ENCODE measurements around the gene SUGP2. TPM values are rescaled to one million over a fixed set of nuclear protein-coding genes. Genes with fewer than 3 reads are reported as not detected.

The SUGP2 gene
- total and polyA plus RNA-seq, 2 of the 13 experiments (the other 11 are each of a cell fraction or from before 2014, with no cell fraction given): 40.6 to 57.7 TPM

DNA sequence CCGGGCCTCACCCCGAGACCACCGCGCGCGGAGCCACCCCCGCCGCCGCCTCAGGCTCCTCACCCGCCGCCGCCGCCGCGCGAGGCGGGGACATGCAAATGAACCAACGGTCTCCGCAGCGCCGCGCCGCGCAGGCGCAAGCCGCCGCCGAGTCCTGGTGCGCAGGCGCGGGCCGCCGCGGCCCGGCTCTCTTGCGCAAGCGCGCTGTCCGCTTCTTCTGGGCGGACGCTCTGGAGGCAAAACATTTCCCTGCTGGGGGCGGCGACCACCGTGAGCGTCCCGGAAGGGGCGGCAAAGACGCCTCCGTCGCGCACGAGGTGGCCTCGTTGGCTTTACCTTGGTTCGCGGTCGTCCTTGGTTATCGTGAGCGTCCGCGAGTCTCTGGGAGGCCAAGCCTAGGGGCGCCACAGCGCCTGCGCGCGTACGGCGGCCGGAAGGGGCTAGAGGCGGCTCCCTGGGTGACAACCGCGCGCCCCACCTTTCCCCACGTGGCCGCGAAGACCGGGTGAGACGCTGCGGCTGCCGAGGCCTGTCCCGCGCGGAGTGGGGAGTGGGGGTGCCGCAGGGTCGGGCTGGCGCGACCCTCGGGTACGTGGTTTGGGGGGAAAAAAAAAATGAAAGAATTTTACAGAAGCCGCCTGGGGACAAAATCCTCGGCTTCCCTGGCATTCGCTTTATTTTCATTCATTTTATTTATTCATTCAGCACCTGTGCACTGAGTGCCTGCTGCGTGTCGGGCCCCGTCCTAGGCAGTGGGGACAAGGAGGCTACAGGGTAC is at the start of gene SUGP2, which contains the start of gene ARMC6 (continued):
- 0 out of 2 replicates have a peak, but pooled peaks have one; percentile 30 for TF ChIP-seq ZNF850 (CRISPR knock-in tag; conservative IDR thresholded peaks at IDR 0.05)
- TF ChIP-seq RARA (CRISPR knock-in tag; IDR thresholded peaks at IDR 0.05): peak; percentile 38; the same call in 1 of the 2 replicates
- TF ChIP-seq POGZ (CRISPR knock-in tag; IDR thresholded peaks at IDR 0.05): peak; percentile 67
- peak; percentile 46; the same call in 1 of the 2 replicates for TF ChIP-seq ZNF143 (CRISPR knock-in tag; IDR thresholded peaks at IDR 0.05)
- TF ChIP-seq FOXA3 (CRISPR knock-in tag; IDR thresholded peaks at IDR 0.05): no peak
- TF ChIP-seq ZNF570 (CRISPR knock-in tag; IDR thresholded peaks at IDR 0.05; ENCODE audit: borderline replicate concordance): no peak
- TF ChIP-seq, protein P1, sequence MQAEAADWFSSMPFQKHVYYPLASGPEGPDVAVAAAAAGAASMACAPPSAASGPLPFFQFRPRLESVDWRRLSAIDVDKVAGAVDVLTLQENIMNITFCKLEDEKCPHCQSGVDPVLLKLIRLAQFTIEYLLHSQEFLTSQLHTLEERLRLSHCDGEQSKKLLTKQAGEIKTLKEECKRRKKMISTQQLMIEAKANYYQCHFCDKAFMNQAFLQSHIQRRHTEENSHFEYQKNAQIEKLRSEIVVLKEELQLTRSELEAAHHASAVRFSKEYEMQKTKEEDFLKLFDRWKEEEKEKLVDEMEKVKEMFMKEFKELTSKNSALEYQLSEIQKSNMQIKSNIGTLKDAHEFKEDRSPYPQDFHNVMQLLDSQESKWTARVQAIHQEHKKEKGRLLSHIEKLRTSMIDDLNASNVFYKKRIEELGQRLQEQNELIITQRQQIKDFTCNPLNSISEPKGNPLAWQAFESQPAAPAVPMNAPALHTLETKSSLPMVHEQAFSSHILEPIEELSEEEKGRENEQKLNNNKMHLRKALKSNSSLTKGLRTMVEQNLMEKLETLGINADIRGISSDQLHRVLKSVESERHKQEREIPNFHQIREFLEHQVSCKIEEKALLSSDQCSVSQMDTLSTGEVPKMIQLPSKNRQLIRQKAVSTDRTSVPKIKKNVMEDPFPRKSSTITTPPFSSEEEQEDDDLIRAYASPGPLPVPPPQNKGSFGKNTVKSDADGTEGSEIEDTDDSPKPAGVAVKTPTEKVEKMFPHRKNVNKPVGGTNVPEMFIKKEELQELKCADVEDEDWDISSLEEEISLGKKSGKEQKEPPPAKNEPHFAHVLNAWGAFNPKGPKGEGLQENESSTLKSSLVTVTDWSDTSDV (CRISPR knock-in tag; IDR thresholded peaks at IDR 0.05): 0 out of 2 replicates have a peak, but pooled peaks have one; percentile 89
- TF ChIP-seq ZNF232 (CRISPR knock-in tag; IDR thresholded peaks at IDR 0.05; ENCODE audit: borderline replicate concordance): peak; percentile 72; the same call in 1 of the 2 replicates
- peak; percentile 85; the same call in 1 of the 2 replicates for TF ChIP-seq ZNF138 (CRISPR knock-in tag; IDR thresholded peaks at IDR 0.05; ENCODE audit: low read depth)
- TF ChIP-seq CENPT (CRISPR knock-in tag; IDR thresholded peaks at IDR 0.05; ENCODE audit: low read depth): peak; percentile 37; the same call in 1 of the 2 replicates
- TF ChIP-seq ZNF841 (CRISPR knock-in tag; IDR thresholded peaks at IDR 0.05; ENCODE audit: borderline replicate concordance): peak; percentile 94; the same call in 1 of the 2 replicates
- TF ChIP-seq, protein P2, sequence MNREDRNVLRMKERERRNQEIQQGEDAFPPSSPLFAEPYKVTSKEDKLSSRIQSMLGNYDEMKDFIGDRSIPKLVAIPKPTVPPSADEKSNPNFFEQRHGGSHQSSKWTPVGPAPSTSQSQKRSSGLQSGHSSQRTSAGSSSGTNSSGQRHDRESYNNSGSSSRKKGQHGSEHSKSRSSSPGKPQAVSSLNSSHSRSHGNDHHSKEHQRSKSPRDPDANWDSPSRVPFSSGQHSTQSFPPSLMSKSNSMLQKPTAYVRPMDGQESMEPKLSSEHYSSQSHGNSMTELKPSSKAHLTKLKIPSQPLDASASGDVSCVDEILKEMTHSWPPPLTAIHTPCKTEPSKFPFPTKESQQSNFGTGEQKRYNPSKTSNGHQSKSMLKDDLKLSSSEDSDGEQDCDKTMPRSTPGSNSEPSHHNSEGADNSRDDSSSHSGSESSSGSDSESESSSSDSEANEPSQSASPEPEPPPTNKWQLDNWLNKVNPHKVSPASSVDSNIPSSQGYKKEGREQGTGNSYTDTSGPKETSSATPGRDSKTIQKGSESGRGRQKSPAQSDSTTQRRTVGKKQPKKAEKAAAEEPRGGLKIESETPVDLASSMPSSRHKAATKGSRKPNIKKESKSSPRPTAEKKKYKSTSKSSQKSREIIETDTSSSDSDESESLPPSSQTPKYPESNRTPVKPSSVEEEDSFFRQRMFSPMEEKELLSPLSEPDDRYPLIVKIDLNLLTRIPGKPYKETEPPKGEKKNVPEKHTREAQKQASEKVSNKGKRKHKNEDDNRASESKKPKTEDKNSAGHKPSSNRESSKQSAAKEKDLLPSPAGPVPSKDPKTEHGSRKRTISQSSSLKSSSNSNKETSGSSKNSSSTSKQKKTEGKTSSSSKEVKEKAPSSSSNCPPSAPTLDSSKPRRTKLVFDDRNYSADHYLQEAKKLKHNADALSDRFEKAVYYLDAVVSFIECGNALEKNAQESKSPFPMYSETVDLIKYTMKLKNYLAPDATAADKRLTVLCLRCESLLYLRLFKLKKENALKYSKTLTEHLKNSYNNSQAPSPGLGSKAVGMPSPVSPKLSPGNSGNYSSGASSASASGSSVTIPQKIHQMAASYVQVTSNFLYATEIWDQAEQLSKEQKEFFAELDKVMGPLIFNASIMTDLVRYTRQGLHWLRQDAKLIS (CRISPR knock-in tag; IDR thresholded peaks at IDR 0.05): 0 out of 2 replicates have a peak, but pooled peaks have one; percentile 37
- TF ChIP-seq ZNF572 (CRISPR knock-in tag; IDR thresholded peaks at IDR 0.05): no peak
- TF ChIP-seq ZNF563 (CRISPR knock-in tag; IDR thresholded peaks at IDR 0.05): peak; percentile 89
- TF ChIP-seq FOXO1 (CRISPR knock-in tag; IDR thresholded peaks at IDR 0.05): peak; percentile 61; the same call in 1 of the 2 replicates
- TF ChIP-seq HNRNPLL (IDR thresholded peaks at IDR 0.05; ENCODE audit: low read depth, low read length, poor library complexity, severe bottlenecking): no peak
- TF ChIP-seq MAZ (IDR thresholded peaks at IDR 0.05; ENCODE audit: borderline replicate concordance, low read depth, low read length): peak; percentile 43; the same call in 1 of the 2 replicates
- TF ChIP-seq MAZ (CRISPR knock-in tag; IDR thresholded peaks at IDR 0.05; ENCODE audit: low read depth): peak; percentile 88
- 0 out of 2 replicates have a peak, but pooled peaks have one; percentile 60 for TF ChIP-seq ZBTB3 (CRISPR knock-in tag; IDR thresholded peaks at IDR 0.05; ENCODE audit: borderline replicate concordance, low read depth)
- TF ChIP-seq CBX1 (IDR thresholded peaks at IDR 0.05; ENCODE audit: low read depth): peak; percentile 71
- TF ChIP-seq ZNF550 (CRISPR knock-in tag; IDR thresholded peaks at IDR 0.05; ENCODE audit: borderline replicate concordance): 0 out of 2 replicates have a peak, but pooled peaks have one; percentile 58
- TF ChIP-seq SOX5 (CRISPR knock-in tag; IDR thresholded peaks at IDR 0.05; ENCODE audit: borderline replicate concordance): peak; percentile 35
